Thyroid gland (tissue), 4 donors: ENCODE results near the gene LCN10. TPM values are rescaled to one million over a fixed set of nuclear protein-coding genes. Genes with fewer than 3 reads are reported as not detected.

Experiments
- DNase-seq, 2 donors: peaks; one replicate each; pipeline ENCODE4 v3.0.0-alpha.2; 2019
- H3K27ac ChIP-seq, 3 donors: fragments of 200-600 bp; sonication (generic); 1 replicate in 2 of 3; 2 replicates in 1 of 3; pipeline ENCODE4 v1.5.1; 2016 to 2019; ENCODE audit warnings: mild to moderate bottlenecking in 1 of 3, moderate library complexity in 1 of 3
- H3K27me3 ChIP-seq: fragments of 200-600 bp; sonication (generic); one replicate; pipeline ENCODE4 v1.5.1; 2019
- H3K36me3 ChIP-seq, 2 donors: fragments of 200-600 bp; sonication (generic); one replicate each; pipeline ENCODE4 v1.5.1; 2016 to 2019
- H3K4me1 ChIP-seq, 2 donors: fragments of 200-600 bp; sonication (generic); one replicate each; pipeline ENCODE4 v1.5.1; 2017 to 2019
- H3K4me3 ChIP-seq, 3 donors: fragments of 200-600 bp; sonication (generic); replicated peaks in 1 of 3; 1 replicate in 2 of 3; 2 replicates in 1 of 3; pipeline ENCODE4 v1.5.1; 2016; ENCODE audit warnings: mild to moderate bottlenecking in 1 of 3
- H3K9me3 ChIP-seq: fragments of 200-600 bp; sonication (generic); one replicate; pipeline ENCODE4 v1.5.1; 2017
- CTCF ChIP-seq, 6 experiments: fragments of 200-600 bp in 3 of 6; fragments of 450-650 bp in 3 of 6; sonication (generic) in 3 of 6; IDR thresholded peaks; one replicate each; pipeline ENCODE4 v1.5.1; 2016 to 2019; ENCODE audit warnings: antibody characterized with exemption in 6 of 6, mild to moderate bottlenecking in 2 of 6, inconsistent platforms in 1 of 6, moderate library complexity in 1 of 6
- POLR2A ChIP-seq, 2 donors: fragments of 450-650 bp; IDR thresholded peaks; one replicate each; pipeline ENCODE4 v1.6.1; 2017; ENCODE audit warnings: antibody characterized with exemption in 2 of 2, mild to moderate bottlenecking in 2 of 2, moderate library complexity in 1 of 2
- WGBS, 2 donors: methylation state at CpG; one replicate each; pipeline ENCODE4 v1.1.5; 2017; 5-methylcytosine and 5-hydroxymethylcytosine counted together
- intact Hi-C: fragments of 100-400 bp; cut with DNase I; formaldehyde crosslinking; loops from one replicate; pipeline ENCODE4 v1.15.1; 2023
- total RNA-seq, 4 donors: library from RNA; depleted of rRNA; stranded (reverse); fragments of >200 nt; gene quantifications; one replicate each; pipeline ENCODE4 v1.2.3, GENCODE V29; 2016

Gene LCN10
- total RNA-seq, 4 donors from 2014 or later = 5.8 to 10.1 (median 7.1) TPM

- TF ChIP-seq CTCF (IDR thresholded peaks at IDR 0.05) (no peak), POLR2A (IDR thresholded peaks at IDR 0.05) (peak in 1 of 2 donors; percentile 46)
- peak; percentile 78 to 86 for DNase-seq
- Histone ChIP-seq H3K27ac (peak overlapping the region in 2 of 3 donors; percentile 21 to 37), H3K36me3 (no peaks in the 10 kb centered on the region), H3K27me3 (no peaks in the 10 kb centered on the region), H3K9me3 (no peaks in the 10 kb centered on the region), H3K4me3 (peak overlapping the region in 1 of 3 donors; percentile 0), H3K4me1 (peaks cover 24 to 30% of the 10 kb centered on the region in 2 donors)
- WGBS, 2 donors = 14 to 42% methylated on average over 3 to 27 of the region's 37 CpGs
- intact Hi-C loops = no loop called here
Observed at GRCh38 chr9:136740971-136741882, 1.5 kb downstream of the LCN10 start.

- no peaks in the 10 kb centered on the region for H3K27me3 ChIP-seq
- DNase-seq = no peak
- WGBS, 2 donors = 85 to 90% methylated on average over 16 of the region's 16 CpGs
Observed at GRCh38 chr9:136740491-136740890, 2.2 kb downstream of the LCN10 start.

GRCh38 chr9:136740069-136740468 is 2.7 kb downstream of the LCN10 start:
- Histone ChIP-seq H3K27ac (no peak overlapping the region), H3K36me3 (no peaks in the 10 kb centered on the region), H3K4me1 (peaks cover 24 to 30% of the 10 kb centered on the region in 2 donors), H3K27me3 (no peaks in the 10 kb centered on the region), H3K9me3 (no peaks in the 10 kb centered on the region), H3K4me3 (no peak overlapping the region)
- whole genome bisulfite sequencing, 2 donors = 92 to 96% methylated on average over 6 to 8 of the region's 11 CpGs
- no peak for TF ChIP-seq CTCF (IDR thresholded peaks at IDR 0.05)
- no peak for TF ChIP-seq POLR2A (IDR thresholded peaks at IDR 0.05)
- DNase-seq = no peak
- intact Hi-C loops = no loop called here

More at GRCh38 chr9:136740491-136740890, 2.2 kb downstream of the LCN10 start:
- H3K4me1 ChIP-seq = peaks cover 24 to 30% of the 10 kb centered on the region in 2 donors
- H3K27ac ChIP-seq = no peak overlapping the region
- H3K36me3 ChIP-seq = no peaks in the 10 kb centered on the region
- no peak overlapping the region for H3K4me3 ChIP-seq
- TF ChIP-seq POLR2A (IDR thresholded peaks at IDR 0.05) (no peak), CTCF (IDR thresholded peaks at IDR 0.05) (no peak)
- H3K9me3 ChIP-seq = no peaks in the 10 kb centered on the region
- intact Hi-C loops = no loop called here

GRCh38 chr9:136739509-136739908 is 3.2 kb downstream of the LCN10 start:
- 90 to 93% methylated on average over 16 of the region's 23 CpGs for WGBS, 2 donors
- DNase-seq = no peak
- Histone ChIP-seq H3K27ac (no peak overlapping the region), H3K27me3 (no peaks in the 10 kb centered on the region), H3K36me3 (no peaks in the 10 kb centered on the region), H3K4me1 (peaks cover 24 to 30% of the 10 kb centered on the region in 2 donors), H3K9me3 (no peaks in the 10 kb centered on the region), H3K4me3 (no peak overlapping the region)
- intact Hi-C loops = no loop called here
- TF ChIP-seq POLR2A (IDR thresholded peaks at IDR 0.05) = no peak
- TF ChIP-seq CTCF (IDR thresholded peaks at IDR 0.05) = no peak

GRCh38 chr9:136738960-136739359 is 3.8 kb downstream of the LCN10 start:
- Histone ChIP-seq H3K27ac (no peak overlapping the region), H3K4me1 (peaks cover 24 to 30% of the 10 kb centered on the region in 2 donors), H3K27me3 (no peaks in the 10 kb centered on the region), H3K9me3 (no peaks in the 10 kb centered on the region), H3K36me3 (no peaks in the 10 kb centered on the region), H3K4me3 (no peak overlapping the region)
- 89 to 91% methylated on average over 20 of the region's 20 CpGs for WGBS, 2 donors
- no peak for DNase-seq
- TF ChIP-seq CTCF (IDR thresholded peaks at IDR 0.05) = no peak
- TF ChIP-seq POLR2A (IDR thresholded peaks at IDR 0.05) = no peak
- intact Hi-C loops = no loop called here
